Fibroblast of lung (primary cell): ENCODE data around the gene MRPL57.

Source experiments
- EZH2 ChIP-seq: IDR thresholded peaks from 2 replicates; pipeline ENCODE4 v1.5.1; 2012; ENCODE audit warnings: low read length, control low read depth, mild to moderate bottlenecking; ENCODE audit errors: missing control alignments
- TF ChIP-seq, protein P1 (sequence below), 2 donors: IDR thresholded peaks in 1 of 2; conservative IDR thresholded peaks in 1 of 2; 1 replicate in 1 of 2; 2 replicates in 1 of 2; pipeline ENCODE4 v1.5.1; 2011 to 2012; ENCODE audit warnings: low read length in 2 of 2, control low read depth in 1 of 2, inconsistent platforms in 1 of 2, low read depth in 1 of 2, mild to moderate bottlenecking in 1 of 2

DNA sequence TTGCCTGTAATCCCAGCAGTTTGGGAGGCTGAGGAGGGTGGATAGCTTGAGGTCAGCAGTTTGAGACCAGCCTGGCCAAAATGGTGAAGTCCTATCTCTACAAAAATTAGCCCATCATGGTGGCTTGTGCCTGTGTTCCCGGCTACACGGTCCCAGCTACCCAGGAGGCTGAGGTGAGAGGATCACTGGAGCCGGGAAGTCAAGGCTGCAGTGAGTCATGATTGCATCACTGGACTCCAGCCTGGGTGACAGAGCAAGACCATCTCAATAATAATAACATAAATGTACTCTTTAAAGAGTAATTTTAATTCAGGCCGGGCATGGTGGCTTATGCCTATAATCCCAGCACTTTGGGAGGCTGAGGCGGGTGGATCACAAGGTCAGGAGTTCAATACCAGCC, 38.8 kb upstream of the MRPL57 start:
- TF ChIP-seq, protein P1, sequence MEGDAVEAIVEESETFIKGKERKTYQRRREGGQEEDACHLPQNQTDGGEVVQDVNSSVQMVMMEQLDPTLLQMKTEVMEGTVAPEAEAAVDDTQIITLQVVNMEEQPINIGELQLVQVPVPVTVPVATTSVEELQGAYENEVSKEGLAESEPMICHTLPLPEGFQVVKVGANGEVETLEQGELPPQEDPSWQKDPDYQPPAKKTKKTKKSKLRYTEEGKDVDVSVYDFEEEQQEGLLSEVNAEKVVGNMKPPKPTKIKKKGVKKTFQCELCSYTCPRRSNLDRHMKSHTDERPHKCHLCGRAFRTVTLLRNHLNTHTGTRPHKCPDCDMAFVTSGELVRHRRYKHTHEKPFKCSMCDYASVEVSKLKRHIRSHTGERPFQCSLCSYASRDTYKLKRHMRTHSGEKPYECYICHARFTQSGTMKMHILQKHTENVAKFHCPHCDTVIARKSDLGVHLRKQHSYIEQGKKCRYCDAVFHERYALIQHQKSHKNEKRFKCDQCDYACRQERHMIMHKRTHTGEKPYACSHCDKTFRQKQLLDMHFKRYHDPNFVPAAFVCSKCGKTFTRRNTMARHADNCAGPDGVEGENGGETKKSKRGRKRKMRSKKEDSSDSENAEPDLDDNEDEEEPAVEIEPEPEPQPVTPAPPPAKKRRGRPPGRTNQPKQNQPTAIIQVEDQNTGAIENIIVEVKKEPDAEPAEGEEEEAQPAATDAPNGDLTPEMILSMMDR (conservative IDR thresholded peaks at IDR 0.05 in 1 of 2, IDR thresholded peaks at IDR 0.05 in 1 of 2; ENCODE audit: low read depth in 1 of 2, low read length in 2 of 2), result no peak
- no peak for TF ChIP-seq EZH2
